ENCODE results near the gene ABCC4. TPM values are rescaled to one million over a fixed set of nuclear protein-coding genes. Genes with fewer than 3 reads are reported as not detected.

ABCC4 gene
- total RNA-seq, 4 donors from 2014 or later = 3.9 to 6.8 (median 4.7) TPM

DNA sequence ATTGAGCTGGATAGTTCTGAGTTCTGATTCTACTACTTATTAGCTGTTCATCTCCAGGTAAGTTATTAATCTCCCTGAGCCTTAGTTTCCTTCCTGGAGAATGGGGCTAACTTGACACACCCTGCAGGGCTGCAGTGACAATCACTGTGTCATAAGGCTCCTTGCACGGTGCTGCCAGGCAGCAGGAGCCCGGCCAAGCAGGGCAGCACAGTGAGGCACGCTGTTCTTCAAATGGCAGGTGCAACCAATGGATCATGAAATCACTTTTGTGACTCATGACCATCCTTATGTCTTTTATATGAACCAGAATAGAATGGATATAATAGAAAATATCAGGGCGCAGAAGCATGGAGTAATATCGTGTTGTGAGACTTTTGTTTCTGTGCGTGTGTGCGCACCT is 242.6 kb downstream of the ABCC4 start:
- Histone ChIP-seq H3K27me3 (no peaks in the 10 kb centered on the region), H3K27ac (no peak overlapping the region), H3K36me3 (no peaks in the 10 kb centered on the region), H3K4me3 (no peak overlapping the region), H3K4me1 (no peaks in the 10 kb centered on the region), H3K9me3 (no peaks in the 10 kb centered on the region)
- TF ChIP-seq POLR2AphosphoS5 (IDR thresholded peaks at IDR 0.05) (no peak), EP300 (IDR thresholded peaks at IDR 0.05) (no peak), POLR2A (IDR thresholded peaks at IDR 0.05) (no peak)
- TF ChIP-seq, protein P1, sequence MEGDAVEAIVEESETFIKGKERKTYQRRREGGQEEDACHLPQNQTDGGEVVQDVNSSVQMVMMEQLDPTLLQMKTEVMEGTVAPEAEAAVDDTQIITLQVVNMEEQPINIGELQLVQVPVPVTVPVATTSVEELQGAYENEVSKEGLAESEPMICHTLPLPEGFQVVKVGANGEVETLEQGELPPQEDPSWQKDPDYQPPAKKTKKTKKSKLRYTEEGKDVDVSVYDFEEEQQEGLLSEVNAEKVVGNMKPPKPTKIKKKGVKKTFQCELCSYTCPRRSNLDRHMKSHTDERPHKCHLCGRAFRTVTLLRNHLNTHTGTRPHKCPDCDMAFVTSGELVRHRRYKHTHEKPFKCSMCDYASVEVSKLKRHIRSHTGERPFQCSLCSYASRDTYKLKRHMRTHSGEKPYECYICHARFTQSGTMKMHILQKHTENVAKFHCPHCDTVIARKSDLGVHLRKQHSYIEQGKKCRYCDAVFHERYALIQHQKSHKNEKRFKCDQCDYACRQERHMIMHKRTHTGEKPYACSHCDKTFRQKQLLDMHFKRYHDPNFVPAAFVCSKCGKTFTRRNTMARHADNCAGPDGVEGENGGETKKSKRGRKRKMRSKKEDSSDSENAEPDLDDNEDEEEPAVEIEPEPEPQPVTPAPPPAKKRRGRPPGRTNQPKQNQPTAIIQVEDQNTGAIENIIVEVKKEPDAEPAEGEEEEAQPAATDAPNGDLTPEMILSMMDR (IDR thresholded peaks at IDR 0.05) = no peak
- no peak for ATAC-seq
- 84 to 95% methylated on average over 5 to 7 of the region's 7 CpGs for WGBS, 2 donors (ENCODE audit: low coverage in 1 of 2)

DNA sequence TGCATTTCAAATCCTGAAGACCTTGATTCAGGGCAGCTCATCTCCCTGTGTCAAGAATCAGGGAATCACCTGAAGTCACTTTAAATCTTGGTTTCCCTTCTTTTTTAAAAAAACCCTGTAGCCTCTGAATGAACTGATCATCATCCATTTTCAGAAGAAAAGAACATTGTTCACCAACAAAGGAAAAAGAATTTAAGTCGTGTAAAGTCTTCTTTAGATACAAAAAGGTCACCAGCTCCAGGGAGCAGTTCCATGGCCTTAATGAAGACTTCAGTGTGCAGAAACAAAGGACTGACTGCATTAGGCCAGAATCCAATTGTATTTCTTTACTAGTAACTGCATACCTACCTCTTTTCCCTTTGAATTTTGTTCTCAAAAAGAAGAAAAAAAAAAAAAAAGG is 245.0 kb downstream of the ABCC4 start:
- Histone ChIP-seq H3K36me3 (no peaks in the 10 kb centered on the region), H3K4me1 (no peaks in the 10 kb centered on the region), H3K27me3 (no peaks in the 10 kb centered on the region), H3K27ac (no peak overlapping the region), H3K9me3 (no peaks in the 10 kb centered on the region), H3K4me3 (no peak overlapping the region)
- no peak for ATAC-seq
- 40 to 57% methylated on average over 1 of the region's 1 CpG for WGBS, 2 donors (ENCODE audit: low coverage in 1 of 2)
- TF ChIP-seq, protein P1 (IDR thresholded peaks at IDR 0.05) = no peak
- no peak for TF ChIP-seq POLR2AphosphoS5 (IDR thresholded peaks at IDR 0.05)
- TF ChIP-seq EP300 (IDR thresholded peaks at IDR 0.05) = no peak
- no peak for TF ChIP-seq POLR2A (IDR thresholded peaks at IDR 0.05)

DNA sequence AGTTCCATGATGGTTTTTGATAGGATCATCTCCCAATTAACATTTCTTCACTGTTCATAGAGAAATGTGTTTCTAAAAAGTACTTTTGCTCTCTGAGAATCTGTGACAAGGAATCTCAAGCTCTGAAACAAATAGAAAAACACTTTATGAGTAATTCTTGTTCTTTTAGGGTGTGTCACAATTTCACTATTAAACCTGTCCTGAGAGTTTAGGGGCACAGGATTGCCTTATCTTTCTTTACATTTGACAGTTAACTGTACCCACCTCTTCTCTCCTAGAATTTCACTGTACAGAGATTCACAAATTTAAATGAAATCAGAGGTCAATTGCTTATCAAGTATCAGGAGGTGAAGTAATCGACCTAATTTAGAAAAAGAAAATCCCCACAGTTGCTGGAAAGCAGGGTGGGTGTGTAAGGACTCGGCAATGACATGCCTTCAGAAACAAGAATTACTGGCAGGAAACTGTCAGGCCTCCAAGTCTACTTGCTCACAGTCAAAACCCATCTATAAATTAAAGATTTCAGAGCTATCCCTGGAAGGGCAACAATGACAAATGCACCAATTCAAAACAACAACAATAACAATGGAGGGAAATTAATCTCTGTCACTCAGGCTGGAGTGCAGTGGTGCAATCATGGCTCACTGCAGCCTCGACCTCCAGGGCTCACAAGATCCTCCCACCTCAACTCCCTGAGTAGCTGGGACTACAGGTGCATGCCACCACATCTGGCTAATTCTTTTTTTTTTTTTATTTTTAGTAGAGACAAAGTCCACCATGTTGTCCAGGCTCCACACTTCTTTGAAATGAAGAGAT is 250.2 kb downstream of the ABCC4 start:
- Histone ChIP-seq H3K27ac (no peak overlapping the region), H3K4me1 (no peaks in the 10 kb centered on the region), H3K36me3 (no peaks in the 10 kb centered on the region), H3K4me3 (no peak overlapping the region), H3K9me3 (no peaks in the 10 kb centered on the region), H3K27me3 (no peaks in the 10 kb centered on the region)
- no peak for ATAC-seq
- TF ChIP-seq EP300 (IDR thresholded peaks at IDR 0.05) (no peak), POLR2A (IDR thresholded peaks at IDR 0.05) (no peak), POLR2AphosphoS5 (IDR thresholded peaks at IDR 0.05) (no peak)
- TF ChIP-seq, protein P1 (IDR thresholded peaks at IDR 0.05) = no peak
- WGBS, 2 donors (ENCODE audit: low coverage in 1 of 2) = 38 to 50% methylated on average over 1 to 3 of the region's 3 CpGs

DNA sequence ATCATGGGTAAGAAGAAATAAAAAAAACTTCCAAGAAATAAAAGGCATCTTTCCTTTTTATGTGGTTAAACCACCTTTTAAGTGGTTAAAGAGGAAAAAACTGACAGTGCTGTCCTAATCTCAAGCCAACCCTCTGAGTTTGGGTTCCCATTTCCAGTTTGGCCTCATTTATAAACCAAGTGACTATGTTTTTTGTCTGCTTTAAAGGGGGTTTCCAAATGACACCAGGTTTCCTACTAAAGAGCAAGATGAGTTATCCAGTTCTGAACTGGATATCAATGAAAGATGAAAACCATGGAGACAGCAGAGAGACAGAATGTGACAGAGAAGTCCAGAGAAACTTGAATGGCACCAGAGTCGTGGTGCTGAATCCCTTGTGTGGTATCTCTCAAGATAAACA is 251.5 kb downstream of the ABCC4 start:
- no peak for TF ChIP-seq POLR2A (IDR thresholded peaks at IDR 0.05)
- TF ChIP-seq POLR2AphosphoS5 (IDR thresholded peaks at IDR 0.05) = no peak
- TF ChIP-seq, protein P1 (IDR thresholded peaks at IDR 0.05) = no peak
- TF ChIP-seq EP300 (IDR thresholded peaks at IDR 0.05) = no peak
- Histone ChIP-seq H3K4me1 (no peaks in the 10 kb centered on the region), H3K27me3 (no peaks in the 10 kb centered on the region), H3K36me3 (no peaks in the 10 kb centered on the region), H3K27ac (no peak overlapping the region), H3K9me3 (no peaks in the 10 kb centered on the region), H3K4me3 (no peak overlapping the region)
- no peak for ATAC-seq
- WGBS, 2 donors (ENCODE audit: low coverage in 1 of 2) = 18% methylated on average over 1 of the region's 1 CpG; no CpG with 5 or more reads in 1 of the 2 donors
